Smooth muscle cell (in vitro differentiated cells): ENCODE results near the gene TRPC4AP. TPM values are rescaled to one million over a fixed set of nuclear protein-coding genes. Genes with fewer than 3 reads are reported as not detected.

Experiments
- DNase-seq: peaks from one replicate; lab custom pipeline; 2025; ENCODE audit not compliant: unreplicated experiment; lab: John Stamatoyannopoulos, UW
- H2AFZ ChIP-seq: fragments of 200-600 bp; sonication (generic); 2 replicates; pipeline ENCODE4 v1.6.0; 2016; ENCODE audit warnings: antibody characterized with exemption, low read depth, mild to moderate bottlenecking
- H3F3A ChIP-seq: fragments of 200-600 bp; sonication (generic); 2 replicates; pipeline ENCODE4 v1.6.0; 2017; ENCODE audit warnings: antibody characterized with exemption, low read depth
- H3K27ac ChIP-seq: fragments of 200-600 bp; sonication (generic); 2 replicates; pipeline ENCODE4 v1.5.1; 2016; ENCODE audit warnings: low read depth, mild to moderate bottlenecking
- H3K27me3 ChIP-seq: fragments of 200-600 bp; sonication (generic); 2 replicates; pipeline ENCODE4 v1.6.1; 2016; ENCODE audit warnings: low read depth, mild to moderate bottlenecking
- H3K36me3 ChIP-seq: fragments of 200-600 bp; sonication (generic); 2 replicates; pipeline ENCODE4 v1.5.1; 2016; ENCODE audit warnings: low read depth
- H3K4me1 ChIP-seq: fragments of 200-600 bp; sonication (generic); 2 replicates; pipeline ENCODE4 v1.5.1; 2016; ENCODE audit warnings: low read depth
- H3K4me2 ChIP-seq: fragments of 200-600 bp; sonication (generic); 2 replicates; pipeline ENCODE4 v1.6.0; 2016; ENCODE audit warnings: mild to moderate bottlenecking
- H3K4me3 ChIP-seq: fragments of 200-600 bp; sonication (generic); 2 replicates; pipeline ENCODE4 v1.5.1; 2016; ENCODE audit warnings: mild to moderate bottlenecking
- H3K79me2 ChIP-seq: fragments of 200-600 bp; sonication (generic); 2 replicates; pipeline ENCODE4 v1.6.0; 2016; ENCODE audit warnings: low read depth, mild to moderate bottlenecking
- H3K9ac ChIP-seq: fragments of 200-600 bp; sonication (generic); 2 replicates; pipeline ENCODE4 v1.6.0; 2016; ENCODE audit warnings: low read depth
- H3K9me3 ChIP-seq: fragments of 200-600 bp; sonication (generic); replicated peaks from 2 replicates; pipeline ENCODE4 v1.5.1; 2016; ENCODE audit warnings: low read depth
- H4K20me1 ChIP-seq: fragments of 200-600 bp; sonication (generic); 2 replicates; pipeline ENCODE4 v1.6.0; 2016; ENCODE audit warnings: low read depth
- CTCF ChIP-seq: fragments of 200-600 bp; sonication (generic); IDR thresholded peaks from 2 replicates; pipeline ENCODE4 v1.5.1; 2017; ENCODE audit warnings: borderline replicate concordance, mild to moderate bottlenecking, antibody characterized with exemption; ENCODE audit not compliant: insufficient read depth, poor library complexity, severe bottlenecking
- WGBS: methylation state at CpG from one replicate; pipeline ENCODE4 v1.1.7; 2016; ENCODE audit warnings: low lambda C conversion rate; 5-methylcytosine and 5-hydroxymethylcytosine counted together
- polyA plus RNA-seq: library from polyadenylated mRNA; unstranded; fragments of >200 nt; fragmentation: Nextera tagmentation; extraction: Ambion mirVana; gene quantifications from 2 replicates; pipeline ENCODE4 v1.2.1, GENCODE V29; 2016
- total RNA-seq: library from RNA; depleted of rRNA; stranded (reverse); fragments of >200 nt; gene quantifications from 2 replicates; pipeline ENCODE4 v1.2.3, GENCODE V29; 2014

Gene TRPC4AP
- total and polyA plus RNA-seq, 2 experiments from 2014 or later, result 77.3 to 95.4 TPM

GRCh38 chr20:34999782-35000181 lies 92.8 kb downstream of the TRPC4AP start:
- Histone ChIP-seq H3K4me1 (no peaks in the 10 kb centered on the region), H3K9me3 (no peaks in the 10 kb centered on the region), H3K4me3 (no peak overlapping the region), H4K20me1 (peaks cover 19% of the 10 kb centered on the region), H3K36me3 (no peaks in the 10 kb centered on the region), H3K27ac (no peak overlapping the region), H3F3A (no peaks in the 10 kb centered on the region), H3K79me2 (no peaks in the 10 kb centered on the region), H3K9ac (no peak overlapping the region), H2AFZ (no peak overlapping the region), H3K4me2 (no peak overlapping the region), H3K27me3 (no peaks in the 10 kb centered on the region)
- no peak for DNase-seq
- over 99% methylated on average over 8 of the region's 10 CpGs for WGBS
- TF ChIP-seq CTCF, result no peak

GRCh38 chr20:34999021-34999451 lies 93.6 kb downstream of the TRPC4AP start:
- Histone ChIP-seq H3K36me3 (no peaks in the 10 kb centered on the region), H3K4me3 (no peak overlapping the region), H3K9me3 (no peaks in the 10 kb centered on the region), H3K27ac (no peak overlapping the region), H3F3A (no peaks in the 10 kb centered on the region), H3K9ac (no peak overlapping the region), H3K4me1 (no peaks in the 10 kb centered on the region), H3K27me3 (no peaks in the 10 kb centered on the region), H3K79me2 (no peaks in the 10 kb centered on the region), H4K20me1 (peaks cover 19% of the 10 kb centered on the region), H2AFZ (no peak overlapping the region), H3K4me2 (no peak overlapping the region)
- no peak for DNase-seq
- 98% methylated on average over 25 of the region's 25 CpGs for WGBS
- no peak for TF ChIP-seq CTCF

DNA sequence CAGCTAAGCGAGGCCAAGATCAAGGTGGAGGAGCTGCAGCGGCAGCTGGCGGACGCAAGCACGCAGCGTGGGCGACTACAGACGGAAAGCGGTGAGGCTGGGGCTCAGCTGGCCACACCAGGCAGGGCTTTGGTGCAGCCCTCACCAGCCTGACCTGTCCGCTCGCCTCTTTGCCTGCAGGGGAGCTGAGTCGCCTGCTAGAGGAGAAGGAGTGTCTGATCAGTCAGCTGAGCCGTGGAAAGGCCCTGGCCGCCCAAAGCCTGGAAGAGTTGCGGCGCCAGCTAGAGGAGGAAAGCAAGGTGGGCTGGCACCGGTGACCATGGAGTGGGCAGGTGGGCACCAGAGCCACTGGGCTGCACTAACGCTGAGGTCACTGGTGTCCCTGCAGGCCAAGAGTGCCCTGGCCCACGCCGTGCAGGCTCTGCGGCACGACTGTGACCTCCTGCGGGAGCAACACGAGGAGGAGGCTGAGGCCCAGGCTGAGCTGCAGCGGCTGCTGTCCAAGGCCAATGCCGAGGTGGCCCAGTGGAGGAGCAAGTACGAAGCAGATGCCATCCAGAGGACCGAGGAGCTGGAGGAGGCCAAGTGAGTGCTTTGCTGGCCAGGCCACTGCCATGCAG lies 94.2 kb downstream of the TRPC4AP start:
- no peak for DNase-seq
- TF ChIP-seq CTCF, result no peak
- no peaks in the 10 kb centered on the region for H3F3A ChIP-seq
- H3K4me2 ChIP-seq, result no peak overlapping the region
- H2AFZ ChIP-seq, result no peak overlapping the region
- H3K27ac ChIP-seq, result no peak overlapping the region
- no peaks in the 10 kb centered on the region for H3K4me1 ChIP-seq
- no peaks in the 10 kb centered on the region for H3K36me3 ChIP-seq
- WGBS, result 94% methylated on average over 28 of the region's 28 CpGs
- no peak overlapping the region for H3K4me3 ChIP-seq
- peaks cover 19% of the 10 kb centered on the region for H4K20me1 ChIP-seq
- no peaks in the 10 kb centered on the region for H3K79me2 ChIP-seq
- no peaks in the 10 kb centered on the region for H3K9me3 ChIP-seq
- no peaks in the 10 kb centered on the region for H3K27me3 ChIP-seq
- no peak overlapping the region for H3K9ac ChIP-seq

- Histone ChIP-seq H3F3A (no peaks in the 10 kb centered on the region), H3K4me2 (no peak overlapping the region), H3K79me2 (no peaks in the 10 kb centered on the region), H4K20me1 (peaks cover 17% of the 10 kb centered on the region), H3K9ac (no peak overlapping the region), H3K4me3 (no peak overlapping the region), H3K36me3 (no peaks in the 10 kb centered on the region), H3K27ac (no peak overlapping the region), H3K4me1 (no peaks in the 10 kb centered on the region), H2AFZ (no peak overlapping the region), H3K9me3 (no peaks in the 10 kb centered on the region), H3K27me3 (no peaks in the 10 kb centered on the region)
- 100% methylated on average over 2 of the region's 2 CpGs for WGBS
- no peak for TF ChIP-seq CTCF
- DNase-seq, result no peak
Measured at GRCh38 chr20:34997774-34998173, 94.8 kb downstream of the TRPC4AP start.
